ENCODE data around the gene PLXDC2.

DNA sequence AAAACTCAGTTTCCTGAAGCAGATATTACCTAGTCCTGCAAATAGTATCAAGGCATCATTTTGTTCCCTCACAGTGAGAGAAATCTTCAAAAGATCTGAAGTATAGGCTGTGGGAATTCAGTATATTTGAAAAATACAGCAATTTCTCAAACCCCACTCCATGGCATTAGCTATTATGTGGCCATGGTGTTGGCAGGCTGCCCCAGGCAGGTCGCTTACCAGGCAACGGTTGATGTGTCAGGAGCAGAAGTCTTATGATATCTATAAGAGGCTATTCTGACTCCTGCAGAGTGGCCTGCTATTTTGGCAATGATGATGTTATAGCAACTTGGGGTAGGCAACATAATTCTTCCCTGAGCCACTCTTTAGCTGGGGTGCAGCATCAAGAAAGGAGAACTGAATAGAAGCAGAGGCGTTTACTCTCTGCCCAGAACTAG lies 187.9 kb downstream of the PLXDC2 start:
- TF ChIP-seq, protein P1, sequence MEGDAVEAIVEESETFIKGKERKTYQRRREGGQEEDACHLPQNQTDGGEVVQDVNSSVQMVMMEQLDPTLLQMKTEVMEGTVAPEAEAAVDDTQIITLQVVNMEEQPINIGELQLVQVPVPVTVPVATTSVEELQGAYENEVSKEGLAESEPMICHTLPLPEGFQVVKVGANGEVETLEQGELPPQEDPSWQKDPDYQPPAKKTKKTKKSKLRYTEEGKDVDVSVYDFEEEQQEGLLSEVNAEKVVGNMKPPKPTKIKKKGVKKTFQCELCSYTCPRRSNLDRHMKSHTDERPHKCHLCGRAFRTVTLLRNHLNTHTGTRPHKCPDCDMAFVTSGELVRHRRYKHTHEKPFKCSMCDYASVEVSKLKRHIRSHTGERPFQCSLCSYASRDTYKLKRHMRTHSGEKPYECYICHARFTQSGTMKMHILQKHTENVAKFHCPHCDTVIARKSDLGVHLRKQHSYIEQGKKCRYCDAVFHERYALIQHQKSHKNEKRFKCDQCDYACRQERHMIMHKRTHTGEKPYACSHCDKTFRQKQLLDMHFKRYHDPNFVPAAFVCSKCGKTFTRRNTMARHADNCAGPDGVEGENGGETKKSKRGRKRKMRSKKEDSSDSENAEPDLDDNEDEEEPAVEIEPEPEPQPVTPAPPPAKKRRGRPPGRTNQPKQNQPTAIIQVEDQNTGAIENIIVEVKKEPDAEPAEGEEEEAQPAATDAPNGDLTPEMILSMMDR (IDR thresholded peaks at IDR 0.05; ENCODE audit: poor library complexity), result no peak
- no peak for TF ChIP-seq EZH2 (IDR thresholded peaks at IDR 0.05; ENCODE audit: borderline replicate concordance)

Data from hepatocyte (in vitro differentiated cells).